Caco-2 (cell line): ENCODE data around the gene RAB32. TPM values are rescaled to one million over a fixed set of nuclear protein-coding genes. Genes with fewer than 3 reads are reported as not detected.

Source experiments
- BruUV-seq: library from RNA; stranded (reverse); fragments of 400-500 nt; replicated peaks from 2 replicates; lab custom pipeline; 2021; lab: Mats Ljungman, UMichigan
- CTCF ChIA-PET: fragments of 300-600 bp; sonication (Branson Sonifier 250); formaldehyde crosslinking; loops from one replicate; lab custom pipeline; 2022; ENCODE audit warnings: antibody characterized with exemption; lab: Charles Lee
- POLR2A ChIA-PET: fragments of 300-600 bp; sonication (Branson Sonifier 250); formaldehyde crosslinking; loops from one replicate; lab custom pipeline; 2022; ENCODE audit warnings: antibody characterized with exemption; lab: Charles Lee
- DNase-seq, 2 experiments: peaks; one replicate each; pipeline versions ENCODE4 v3.0.0 to v3.0.0-alpha.2; 2020 to 2022
- H3K27me3 ChIP-seq: replicated peaks from 2 replicates; pipeline ENCODE4 v1.6.0; 2011; ENCODE audit warnings: low read length; ENCODE audit not compliant: control insufficient read depth, insufficient read depth
- H3K36me3 ChIP-seq: 2 replicates; pipeline ENCODE4 v1.5.1; 2011; ENCODE audit warnings: low read length; ENCODE audit not compliant: control insufficient read depth, insufficient read depth
- H3K4me1 ChIP-seq: fragments of 250-450 bp; sonication (Bioruptor Pico); 2 replicates; pipeline ENCODE4 v1.5.1; 2020; ENCODE audit warnings: mild to moderate bottlenecking
- H3K4me3 ChIP-seq: 2 replicates; pipeline ENCODE4 v1.5.1; 2011; ENCODE audit warnings: low read depth, mild to moderate bottlenecking, control low read depth, low read length
- H3K9me3 ChIP-seq: fragments of 250-450 bp; sonication (Bioruptor Pico); 2 replicates; pipeline ENCODE4 v1.5.1; 2020; ENCODE audit warnings: mild to moderate bottlenecking, moderate library complexity
- H3K27ac Mint-ChIP-seq: one replicate; pipeline ENCODE4 v1.8.0; 2022; ENCODE audit warnings: mixed read lengths; ENCODE audit not compliant: unreplicated experiment
- H3K27me3 Mint-ChIP-seq: one replicate; pipeline ENCODE4 v1.8.0; 2022; ENCODE audit warnings: mixed read lengths; ENCODE audit not compliant: insufficient read depth, unreplicated experiment
- H3K36me3 Mint-ChIP-seq: one replicate; pipeline ENCODE4 v1.8.0; 2022; ENCODE audit warnings: mild to moderate bottlenecking, mixed read lengths; ENCODE audit not compliant: insufficient read depth, unreplicated experiment
- H3K4me1 Mint-ChIP-seq: one replicate; pipeline ENCODE4 v1.8.0; 2022; ENCODE audit warnings: low read depth, mixed read lengths; ENCODE audit not compliant: unreplicated experiment
- H3K4me3 Mint-ChIP-seq: one replicate; pipeline ENCODE4 v1.8.0; 2022; ENCODE audit warnings: mild to moderate bottlenecking, moderate library complexity, mixed read lengths; ENCODE audit not compliant: unreplicated experiment
- H3K9me3 Mint-ChIP-seq: one replicate; pipeline ENCODE4 v1.8.0; 2022; ENCODE audit warnings: mixed read lengths; ENCODE audit not compliant: unreplicated experiment
- intact Hi-C: fragments of 100-400 bp; cut with micrococcal nuclease; formaldehyde crosslinking; loops from one replicate; pipeline ENCODE4 v1.10.0; 2022; ENCODE audit not compliant: unreplicated experiment
- total RNA-seq: library from RNA; stranded (reverse); gene quantifications from 2 replicates; pipeline ENCODE4 v1.2.3, GENCODE V29; 2022
- TF ChIP-seq, protein P1 (sequence below), 2 experiments: fragments of 200-600 bp in 1 of 2; IDR thresholded peaks; 1 replicate in 1 of 2; 2 replicates in 1 of 2; pipeline versions ENCODE4 v1.5.1 to v1.8.0; 2011 to 2022; ENCODE audit warnings: antibody characterized with exemption in 1 of 2, control low read depth in 1 of 2, inconsistent platforms in 1 of 2, low read depth in 1 of 2, low read length in 1 of 2, mild to moderate bottlenecking in 1 of 2, moderate library complexity in 1 of 2; ENCODE audit not compliant: insufficient read depth in 1 of 2, severe bottlenecking in 1 of 2, unreplicated experiment in 1 of 2

RAB32 gene
- total RNA-seq, 1 experiment from 2014 or later: 11.8 TPM

DNA sequence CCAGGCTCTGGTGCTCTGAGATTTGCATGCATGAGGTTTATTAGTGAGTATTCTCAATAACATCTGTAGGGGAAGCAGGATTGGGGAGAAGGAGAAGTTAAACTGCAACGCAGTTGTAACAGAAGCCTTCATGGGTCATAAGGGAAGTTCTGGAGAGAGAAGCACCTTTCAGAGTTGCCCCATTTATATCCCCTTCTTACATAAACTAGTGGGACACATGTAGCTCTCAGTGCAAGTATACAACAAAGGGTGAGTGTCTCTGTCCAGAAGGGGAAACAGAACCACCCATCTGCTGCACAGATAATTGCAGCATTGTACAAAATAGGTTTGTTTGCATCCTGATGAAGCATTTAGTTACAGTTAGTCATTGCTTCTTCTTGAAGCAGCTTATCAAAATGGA is 50.9 kb downstream of the RAB32 start:
- Histone ChIP-seq H3K36me3 (no peaks in the 10 kb centered on the region), H3K9me3 (no peaks in the 10 kb centered on the region), H3K4me1 (no peaks in the 10 kb centered on the region), H3K27me3 (no peaks in the 10 kb centered on the region), H3K4me3 (no peak overlapping the region)
- no peaks in the 10 kb centered on the region for H3K9me3 Mint-ChIP-seq
- H3K27me3 Mint-ChIP-seq: peaks cover 8% of the 10 kb centered on the region
- POLR2A ChIA-PET: no interaction called here
- no peaks in the 10 kb centered on the region for H3K36me3 Mint-ChIP-seq
- peaks cover 12% of the 10 kb centered on the region for H3K4me1 Mint-ChIP-seq
- TF ChIP-seq, protein P1, sequence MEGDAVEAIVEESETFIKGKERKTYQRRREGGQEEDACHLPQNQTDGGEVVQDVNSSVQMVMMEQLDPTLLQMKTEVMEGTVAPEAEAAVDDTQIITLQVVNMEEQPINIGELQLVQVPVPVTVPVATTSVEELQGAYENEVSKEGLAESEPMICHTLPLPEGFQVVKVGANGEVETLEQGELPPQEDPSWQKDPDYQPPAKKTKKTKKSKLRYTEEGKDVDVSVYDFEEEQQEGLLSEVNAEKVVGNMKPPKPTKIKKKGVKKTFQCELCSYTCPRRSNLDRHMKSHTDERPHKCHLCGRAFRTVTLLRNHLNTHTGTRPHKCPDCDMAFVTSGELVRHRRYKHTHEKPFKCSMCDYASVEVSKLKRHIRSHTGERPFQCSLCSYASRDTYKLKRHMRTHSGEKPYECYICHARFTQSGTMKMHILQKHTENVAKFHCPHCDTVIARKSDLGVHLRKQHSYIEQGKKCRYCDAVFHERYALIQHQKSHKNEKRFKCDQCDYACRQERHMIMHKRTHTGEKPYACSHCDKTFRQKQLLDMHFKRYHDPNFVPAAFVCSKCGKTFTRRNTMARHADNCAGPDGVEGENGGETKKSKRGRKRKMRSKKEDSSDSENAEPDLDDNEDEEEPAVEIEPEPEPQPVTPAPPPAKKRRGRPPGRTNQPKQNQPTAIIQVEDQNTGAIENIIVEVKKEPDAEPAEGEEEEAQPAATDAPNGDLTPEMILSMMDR (IDR thresholded peaks at IDR 0.05; ENCODE audit: insufficient read depth in 1 of 2, low read depth in 1 of 2, low read length in 1 of 2, severe bottlenecking in 1 of 2, unreplicated experiment in 1 of 2): no peak
- intact Hi-C loops: no loop called here
- no peak for DNase-seq
- no peak overlapping the region for H3K4me3 Mint-ChIP-seq
- CTCF ChIA-PET: no interaction called here
- no TSS peak for BruUV-seq
- no peak overlapping the region for H3K27ac Mint-ChIP-seq

DNA sequence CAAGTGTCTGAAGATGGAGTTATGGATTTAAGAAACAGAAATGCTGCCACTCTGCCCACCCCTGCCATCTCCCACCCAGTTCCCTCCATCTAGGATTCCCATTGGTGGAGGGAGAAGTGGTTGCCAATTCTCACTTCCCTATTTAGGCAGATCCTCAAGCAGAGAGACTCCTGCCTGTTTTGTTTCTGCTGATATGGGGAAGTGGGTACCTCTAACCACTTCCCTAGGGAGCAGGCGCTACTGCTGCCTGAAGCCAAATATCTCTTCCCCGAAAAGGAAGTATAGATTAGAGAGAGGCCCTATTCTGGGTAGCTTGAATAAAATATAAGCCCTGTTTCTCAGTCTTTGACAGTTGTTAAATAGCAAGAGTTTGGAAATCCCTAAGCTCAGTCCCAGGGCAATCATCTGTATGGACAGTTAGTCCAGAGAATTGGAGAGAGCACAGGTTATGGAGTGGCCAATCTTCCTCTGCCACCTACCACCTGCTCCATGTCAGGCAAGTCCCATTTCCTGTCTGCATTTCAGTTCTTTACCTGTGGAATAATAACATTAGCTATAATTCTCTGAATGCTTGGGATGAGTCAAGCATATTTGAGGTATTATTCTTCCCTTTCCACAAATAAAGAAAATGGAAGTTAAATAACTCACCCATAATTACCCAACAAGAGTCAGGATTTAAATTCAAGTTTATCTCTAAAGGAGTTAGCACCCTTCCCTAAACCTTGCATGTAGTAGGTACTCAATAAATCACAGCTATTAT is 52.5 kb downstream of the RAB32 start:
- Histone ChIP-seq H3K27me3 (no peaks in the 10 kb centered on the region), H3K4me3 (no peak overlapping the region), H3K36me3 (no peaks in the 10 kb centered on the region), H3K4me1 (no peaks in the 10 kb centered on the region), H3K9me3 (no peaks in the 10 kb centered on the region)
- ChIA-PET POLR2A (no interaction called here), CTCF (no interaction called here)
- no peaks in the 10 kb centered on the region for H3K9me3 Mint-ChIP-seq
- BruUV-seq: no TSS peak
- H3K27ac Mint-ChIP-seq: no peak overlapping the region
- H3K36me3 Mint-ChIP-seq: no peaks in the 10 kb centered on the region
- peaks cover 12% of the 10 kb centered on the region for H3K4me1 Mint-ChIP-seq
- TF ChIP-seq, protein P1 (IDR thresholded peaks at IDR 0.05; ENCODE audit: insufficient read depth in 1 of 2, low read depth in 1 of 2, low read length in 1 of 2, severe bottlenecking in 1 of 2, unreplicated experiment in 1 of 2): no peak
- DNase-seq: no peak
- intact Hi-C loops: loop anchor here (5.0 kb wide), 2 partner anchors 54 to 106 kb away; partner anchors contain the start of gene RAB32
- H3K4me3 Mint-ChIP-seq: no peak overlapping the region
- H3K27me3 Mint-ChIP-seq: peaks cover 12% of the 10 kb centered on the region

DNA sequence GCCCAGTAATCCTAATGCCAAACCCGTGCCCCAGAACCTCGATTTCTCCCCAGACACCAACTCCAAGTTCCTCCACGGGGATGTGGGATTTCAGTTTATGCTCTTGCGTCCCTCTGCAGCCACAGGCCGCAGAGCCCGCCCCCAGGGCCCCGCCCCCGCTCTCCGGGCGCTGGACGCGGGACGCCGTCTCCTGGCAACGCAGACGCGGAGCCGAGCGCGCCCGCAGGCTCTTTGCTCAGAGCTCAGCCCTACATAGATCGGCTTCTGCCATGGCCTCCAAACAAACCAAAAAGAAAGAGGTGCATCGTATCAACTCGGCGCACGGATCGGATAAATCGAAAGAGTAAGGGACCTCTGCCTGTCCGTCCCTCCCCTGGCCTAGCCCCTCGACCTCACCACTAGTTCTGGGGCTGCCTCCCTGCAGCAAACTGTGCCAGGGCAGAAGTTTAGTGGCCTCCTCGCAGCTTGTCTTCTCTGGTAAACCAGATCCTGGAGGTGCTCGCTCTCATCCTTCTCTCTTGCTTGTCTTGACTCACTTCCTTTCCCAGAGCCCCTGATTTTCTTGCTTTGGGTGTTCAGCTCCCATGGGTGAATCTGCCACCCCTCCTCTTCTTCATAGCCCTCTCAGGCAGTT is 55.3 kb downstream of the RAB32 start, which contains the start of gene ADGB:
Gene ADGB (plus strand): TSS at position 201 of the 634 bp plus-strand sequence. CDS start 69 bp downstream, at position 270.
- H3K27me3 Mint-ChIP-seq: peaks cover 17% of the 10 kb centered on the region
- Histone ChIP-seq H3K36me3 (no peaks in the 10 kb centered on the region), H3K27me3 (no peaks in the 10 kb centered on the region), H3K4me1 (no peaks in the 10 kb centered on the region), H3K9me3 (no peaks in the 10 kb centered on the region), H3K4me3 (peak within 1 kb of the TSS; percentile 33)
- CTCF ChIA-PET: no interaction called here
- BruUV-seq: no TSS peak
- POLR2A ChIA-PET: no interaction called here
- H3K36me3 Mint-ChIP-seq: no peaks in the 10 kb centered on the region
- peaks cover 12% of the 10 kb centered on the region for H3K4me1 Mint-ChIP-seq
- no peaks in the 10 kb centered on the region for H3K9me3 Mint-ChIP-seq
- H3K27ac Mint-ChIP-seq: peak within 1 kb of the TSS; percentile 16
- TF ChIP-seq, protein P1 (IDR thresholded peaks at IDR 0.05; ENCODE audit: insufficient read depth in 1 of 2, low read depth in 1 of 2, low read length in 1 of 2, severe bottlenecking in 1 of 2, unreplicated experiment in 1 of 2): no peak
- peak within 1 kb of the TSS; percentile 58 for H3K4me3 Mint-ChIP-seq
- DNase-seq: peak; percentile 51 to 75
- intact Hi-C loops: loop anchor here (5.0 kb wide), 2 partner anchors 57 to 103 kb away; partner anchors contain the start of gene RAB32
